Mononuclear cell (primary cell): ENCODE measurements around the gene MTG1. TPM values are rescaled to one million over a fixed set of nuclear protein-coding genes. Genes with fewer than 3 reads are reported as not detected.
"Not testable (repeated sequence)": the region's sequence is repeated elsewhere in the genome, so short reads cannot be mapped to it uniquely, and the experiment has no call there.

Experiments
- H3K27me3 ChIP-seq: 2 replicates; pipeline ENCODE4 v1.6.0; 2011; ENCODE audit warnings: low read length, control low read depth; ENCODE audit not compliant: insufficient read depth
- H3K4me1 ChIP-seq: 2 replicates; pipeline ENCODE4 v1.5.1; 2011; ENCODE audit warnings: mild to moderate bottlenecking, low read length, control low read depth; ENCODE audit not compliant: insufficient read depth
- H3K4me3 ChIP-seq: 2 replicates; pipeline ENCODE4 v1.5.1; 2011; ENCODE audit warnings: mild to moderate bottlenecking, low read length, moderate library complexity
- H3K9me3 ChIP-seq: 2 replicates; pipeline ENCODE4 v1.5.1; 2011; ENCODE audit warnings: low read depth, mild to moderate bottlenecking, control low read depth, low read length
- total RNA-seq: library from RNA; depleted of rRNA; stranded (reverse); fragments of >200 nt; gene quantifications from one replicate; pipeline ENCODE4 v1.2.3, GENCODE V29; 2012

MTG1 gene
- total RNA-seq, 1 donor: 14.9 TPM

DNA sequence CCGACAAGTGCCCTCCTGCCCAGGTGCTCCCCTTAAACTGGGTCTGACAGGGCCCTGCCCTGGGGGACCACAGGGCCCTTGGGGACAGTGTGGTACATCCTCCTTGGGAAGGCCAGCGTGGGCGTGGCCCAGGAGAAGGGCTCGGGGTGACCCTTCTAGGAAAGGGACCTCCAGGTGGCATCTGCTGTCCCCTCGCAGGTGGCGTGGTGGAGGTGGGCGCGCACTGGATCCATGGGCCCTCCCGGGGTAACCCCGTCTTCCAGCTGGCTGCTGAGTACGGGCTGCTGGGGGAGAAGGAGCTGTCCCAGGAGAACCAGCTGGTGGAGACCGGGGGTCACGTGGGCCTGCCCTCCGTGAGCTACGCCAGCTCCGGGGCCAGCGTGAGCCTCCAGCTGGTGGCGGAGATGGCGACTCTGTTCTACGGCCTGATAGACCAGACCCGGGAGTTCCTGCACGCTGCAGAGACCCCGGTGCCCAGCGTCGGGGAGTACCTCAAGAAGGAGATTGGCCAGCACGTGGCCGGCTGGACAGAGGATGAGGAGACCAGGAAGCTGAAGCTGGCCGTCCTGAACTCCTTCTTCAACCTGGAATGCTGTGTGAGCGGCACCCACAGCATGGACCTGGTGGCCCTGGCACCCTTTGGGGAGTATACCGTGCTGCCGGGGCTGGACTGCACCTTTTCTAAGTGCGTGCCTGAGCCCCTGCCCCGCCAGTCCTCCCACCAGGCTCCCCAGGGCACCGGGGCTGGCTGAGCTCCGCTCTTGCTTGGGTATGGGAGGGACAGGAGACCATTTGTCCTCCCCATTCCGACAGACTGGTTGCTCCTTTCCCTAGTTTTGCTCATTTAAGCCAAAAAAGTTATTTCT lies 13.9 kb upstream of the MTG1 start:
- Histone ChIP-seq H3K27me3 (no peaks in the 10 kb centered on the region), H3K4me3 (peak overlapping the region; percentile 51), H3K4me1 (peaks cover 32% of the 10 kb centered on the region), H3K9me3 (no peaks in the 10 kb centered on the region)

DNA sequence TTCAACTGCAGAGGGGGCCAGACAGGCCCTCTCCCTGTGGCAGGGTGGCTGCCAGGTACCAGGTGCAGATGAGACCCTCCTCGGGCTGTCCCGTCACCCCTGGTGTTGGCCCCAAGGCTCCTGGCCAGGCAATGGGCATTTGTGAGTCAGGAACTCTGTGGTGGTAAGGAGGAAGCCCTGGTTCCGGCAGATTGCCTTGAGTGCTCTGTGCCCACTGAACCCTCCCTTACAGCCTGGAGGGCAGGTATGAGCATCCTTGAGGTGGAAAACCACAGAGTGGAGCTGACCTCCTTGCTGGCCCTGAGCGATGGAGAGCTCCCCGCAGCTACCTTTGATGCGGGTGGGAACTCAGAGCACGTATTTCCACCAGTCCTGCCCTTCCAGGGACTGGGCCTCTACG lies 12.9 kb upstream of the MTG1 start:
- H3K27me3 ChIP-seq: no peaks in the 10 kb centered on the region
- H3K9me3 ChIP-seq: no peaks in the 10 kb centered on the region
- H3K4me1 ChIP-seq: peaks cover 32% of the 10 kb centered on the region
- no peak overlapping the region for H3K4me3 ChIP-seq

DNA sequence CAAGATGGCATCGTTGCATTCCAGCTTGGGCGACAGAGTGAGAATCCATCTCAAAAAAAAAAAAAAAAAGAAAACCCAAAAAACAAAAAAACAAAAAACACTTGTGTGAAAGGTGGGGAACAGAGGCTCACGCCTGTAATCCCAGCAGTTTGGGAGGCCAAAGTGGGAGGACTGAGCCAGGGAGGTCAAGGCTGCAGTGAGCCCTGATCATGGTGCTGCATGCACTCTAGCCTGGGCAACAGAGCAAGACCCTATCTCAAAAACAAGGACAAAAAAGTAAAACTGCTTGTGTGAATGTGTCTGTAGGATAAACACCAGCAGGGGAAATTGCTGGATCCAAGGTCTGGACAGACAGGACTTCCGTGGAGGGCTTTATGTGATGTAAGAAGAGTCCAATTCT lies 10.4 kb upstream of the MTG1 start:
- Histone ChIP-seq H3K4me3 (no peak overlapping the region), H3K4me1 (peaks cover 28% of the 10 kb centered on the region), H3K9me3 (no peaks in the 10 kb centered on the region), H3K27me3 (no peaks in the 10 kb centered on the region)

DNA sequence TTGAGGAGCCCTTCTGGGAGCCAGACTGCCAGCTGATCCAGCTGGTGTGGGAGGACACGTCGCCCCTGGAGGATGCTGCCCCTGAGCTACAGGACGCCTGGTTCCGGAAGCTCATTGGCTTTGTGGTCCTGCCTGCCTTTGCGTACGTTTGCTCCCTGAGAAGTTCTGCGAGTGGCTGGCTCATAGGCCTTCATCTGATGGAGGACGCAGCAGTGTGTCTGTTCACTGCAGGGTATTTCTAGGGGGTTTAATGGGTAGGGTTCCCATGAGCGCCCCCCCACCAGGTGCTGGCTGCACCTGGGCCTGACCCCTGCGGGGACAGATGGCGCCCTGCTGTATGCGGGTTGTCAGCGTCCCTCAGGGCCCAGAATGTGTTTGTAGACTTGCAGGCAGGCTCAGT lies 9.9 kb upstream of the MTG1 start:
- no peaks in the 10 kb centered on the region for H3K27me3 ChIP-seq
- H3K9me3 ChIP-seq: no peaks in the 10 kb centered on the region
- H3K4me1 ChIP-seq: peaks cover 31% of the 10 kb centered on the region
- H3K4me3 ChIP-seq: no peak overlapping the region

GRCh38 chr10:133385214-133385613 lies 8.7 kb upstream of the MTG1 start:
- no peak overlapping the region for H3K4me3 ChIP-seq
- H3K9me3 ChIP-seq: no peaks in the 10 kb centered on the region
- no peaks in the 10 kb centered on the region for H3K27me3 ChIP-seq
- H3K4me1 ChIP-seq: peaks cover 33% of the 10 kb centered on the region

DNA sequence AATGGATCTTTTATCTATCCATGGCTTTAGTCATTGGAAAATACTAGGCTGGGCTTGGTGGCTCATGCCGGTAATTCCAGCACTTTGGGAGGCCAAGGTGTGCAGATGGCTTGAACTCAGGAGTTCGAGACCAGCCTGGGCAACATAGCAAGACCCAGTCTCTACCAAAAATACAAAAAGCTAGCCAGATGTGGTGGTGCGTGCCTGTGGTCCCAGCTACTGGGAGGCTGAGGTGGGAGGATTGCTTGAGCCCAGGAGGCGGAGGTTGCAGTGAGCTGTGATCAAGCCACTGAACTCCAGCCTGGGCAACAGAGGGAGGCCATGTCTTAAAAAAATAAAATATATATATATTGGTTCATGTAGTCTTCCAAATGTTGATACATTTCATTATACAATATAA lies 7.0 kb upstream of the MTG1 start:
- H3K4me3 ChIP-seq, H3K27me3 ChIP-seq, H3K9me3 ChIP-seq: not testable (repeated sequence)
- H3K4me1 ChIP-seq: peaks cover 36% of the 10 kb centered on the region

- Histone ChIP-seq H3K4me1 (peaks cover 42% of the 10 kb centered on the region), H3K27me3 (no peaks in the 10 kb centered on the region), H3K4me3 (no peak overlapping the region), H3K9me3 (no peaks in the 10 kb centered on the region)
Observed at GRCh38 chr10:133388236-133388972, 5.6 kb upstream of the MTG1 start.

GRCh38 chr10:133388973-133389818 lies 4.8 kb upstream of the MTG1 start:
- Histone ChIP-seq H3K4me1 (peaks cover 45% of the 10 kb centered on the region), H3K4me3 (peak overlapping the region; percentile 29), H3K9me3 (no peaks in the 10 kb centered on the region), H3K27me3 (no peaks in the 10 kb centered on the region)

DNA sequence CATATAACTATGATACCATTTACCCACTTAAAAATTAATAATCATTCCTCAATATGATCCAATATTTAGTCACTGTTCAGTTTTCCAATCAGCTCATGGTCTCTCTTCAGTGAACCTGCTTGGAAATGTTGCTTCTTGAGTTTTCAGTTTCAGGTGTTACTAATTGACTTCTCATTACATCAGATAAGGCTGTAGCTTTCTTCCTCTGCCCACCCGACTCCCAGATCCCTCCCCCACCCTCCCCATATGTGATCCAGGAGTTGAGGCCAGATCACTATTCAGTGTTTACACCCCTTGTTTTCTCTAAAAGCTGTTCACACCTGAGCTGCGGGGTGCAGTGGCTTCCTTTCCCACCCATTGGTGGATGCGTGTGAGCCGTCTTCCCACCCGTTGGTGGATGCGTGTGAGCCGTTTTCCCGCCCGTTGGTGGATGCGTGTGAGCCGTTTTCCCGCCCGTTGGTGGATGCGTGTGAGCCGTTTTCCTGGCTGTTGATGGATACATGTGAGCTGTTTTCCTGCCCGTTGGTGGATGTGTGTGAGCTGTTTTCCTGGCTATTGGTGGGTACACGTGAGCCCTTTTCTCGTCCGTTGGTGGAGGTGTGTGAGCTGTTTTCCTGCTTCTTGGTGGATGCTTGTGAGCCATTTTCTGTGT lies 3.2 kb upstream of the MTG1 start:
- H3K4me3 ChIP-seq: no peak overlapping the region
- peaks cover 57% of the 10 kb centered on the region for H3K4me1 ChIP-seq
- no peaks in the 10 kb centered on the region for H3K9me3 ChIP-seq
- no peaks in the 10 kb centered on the region for H3K27me3 ChIP-seq

DNA sequence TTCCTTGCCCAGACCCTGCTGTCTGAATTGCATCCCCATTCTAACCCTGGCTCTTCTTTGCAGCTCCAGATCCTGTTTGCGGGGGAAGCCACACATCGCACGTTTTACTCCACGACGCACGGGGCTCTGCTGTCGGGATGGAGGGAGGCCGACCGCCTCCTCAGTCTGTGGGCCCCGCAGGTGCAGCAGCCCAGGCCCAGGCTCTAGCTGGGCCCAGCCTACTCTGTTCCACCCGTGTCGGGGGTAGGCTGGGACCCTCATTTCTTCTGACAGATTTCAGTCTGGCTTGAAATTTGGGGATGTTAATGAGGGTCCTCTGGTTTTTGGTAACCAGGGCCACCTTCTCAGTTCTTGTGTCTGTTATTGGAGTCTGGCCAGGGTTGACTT lies 2.7 kb upstream of the MTG1 start:
- no peaks in the 10 kb centered on the region for H3K27me3 ChIP-seq
- peaks cover 57% of the 10 kb centered on the region for H3K4me1 ChIP-seq
- no peak overlapping the region for H3K4me3 ChIP-seq
- no peaks in the 10 kb centered on the region for H3K9me3 ChIP-seq

- H3K27me3 ChIP-seq: no peaks in the 10 kb centered on the region
- peaks cover 57% of the 10 kb centered on the region for H3K4me1 ChIP-seq
- no peaks in the 10 kb centered on the region for H3K9me3 ChIP-seq
- H3K4me3 ChIP-seq: no peak overlapping the region
Observed at GRCh38 chr10:133391761-133392518, 2.0 kb upstream of the MTG1 start.

DNA sequence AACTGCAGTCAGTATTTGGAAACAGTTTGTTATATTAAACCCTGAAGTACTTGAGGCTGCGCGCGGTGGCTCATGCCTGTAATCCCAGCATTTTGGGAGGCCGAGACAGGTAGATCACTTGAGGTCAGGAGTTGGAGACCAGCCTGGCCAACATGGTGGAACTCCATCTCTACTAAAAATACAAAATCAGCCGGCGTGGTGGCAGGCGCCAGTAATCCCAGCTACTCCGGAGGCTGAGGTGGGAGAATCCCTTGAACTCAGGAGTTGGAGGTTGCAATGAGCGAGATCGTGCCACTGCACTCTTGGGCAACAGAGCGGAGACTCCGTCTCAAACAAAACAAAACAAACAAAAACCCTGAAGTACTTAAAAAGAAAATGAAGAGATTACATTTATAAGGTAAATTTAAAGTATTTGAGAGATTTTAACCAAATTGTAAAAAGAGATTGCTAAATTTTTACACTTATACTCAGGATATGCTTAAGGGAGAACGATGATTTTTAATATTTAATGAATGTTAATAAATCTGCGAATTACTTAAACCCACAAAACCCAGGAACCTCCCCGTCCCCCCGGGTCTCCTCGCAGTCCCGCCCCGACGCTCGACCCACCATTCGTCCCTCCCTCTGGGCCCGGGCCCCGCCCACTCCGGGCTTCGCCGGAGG lies 425 bp upstream of the MTG1 start:
- H3K4me1 ChIP-seq: peaks cover 52% of the 10 kb centered on the region
- no peaks in the 10 kb centered on the region for H3K9me3 ChIP-seq
- H3K27me3 ChIP-seq: no peaks in the 10 kb centered on the region
- H3K4me3 ChIP-seq: peak overlapping the region; percentile 68

DNA sequence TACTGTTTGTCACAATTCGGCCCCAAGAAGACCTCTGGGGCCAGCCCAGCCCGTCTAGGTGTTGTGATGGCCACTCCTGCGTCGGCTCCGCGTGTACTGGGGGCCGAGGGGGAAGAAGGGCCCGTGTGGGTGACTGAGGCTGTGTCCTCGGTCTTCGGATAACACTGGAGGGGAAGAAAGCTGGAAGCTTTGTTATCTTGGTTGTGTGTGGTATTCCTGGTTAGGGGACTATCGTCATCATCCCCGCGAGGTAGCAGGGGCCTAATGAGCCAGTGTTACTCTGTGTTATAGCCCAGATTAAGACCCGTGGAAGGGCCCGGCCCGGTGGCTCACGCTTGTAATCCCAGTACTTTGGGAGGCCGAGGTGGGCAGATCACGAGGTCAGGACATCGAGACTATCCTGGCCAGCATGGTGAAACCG lies 854 bp downstream of the MTG1 start:
- H3K9me3 ChIP-seq: no peaks in the 10 kb centered on the region
- H3K4me3 ChIP-seq: peak overlapping the region; percentile 68
- peaks cover 42% of the 10 kb centered on the region for H3K4me1 ChIP-seq
- no peaks in the 10 kb centered on the region for H3K27me3 ChIP-seq
